ENCODE results near the gene DHX40.

DHX40 gene

DNA sequence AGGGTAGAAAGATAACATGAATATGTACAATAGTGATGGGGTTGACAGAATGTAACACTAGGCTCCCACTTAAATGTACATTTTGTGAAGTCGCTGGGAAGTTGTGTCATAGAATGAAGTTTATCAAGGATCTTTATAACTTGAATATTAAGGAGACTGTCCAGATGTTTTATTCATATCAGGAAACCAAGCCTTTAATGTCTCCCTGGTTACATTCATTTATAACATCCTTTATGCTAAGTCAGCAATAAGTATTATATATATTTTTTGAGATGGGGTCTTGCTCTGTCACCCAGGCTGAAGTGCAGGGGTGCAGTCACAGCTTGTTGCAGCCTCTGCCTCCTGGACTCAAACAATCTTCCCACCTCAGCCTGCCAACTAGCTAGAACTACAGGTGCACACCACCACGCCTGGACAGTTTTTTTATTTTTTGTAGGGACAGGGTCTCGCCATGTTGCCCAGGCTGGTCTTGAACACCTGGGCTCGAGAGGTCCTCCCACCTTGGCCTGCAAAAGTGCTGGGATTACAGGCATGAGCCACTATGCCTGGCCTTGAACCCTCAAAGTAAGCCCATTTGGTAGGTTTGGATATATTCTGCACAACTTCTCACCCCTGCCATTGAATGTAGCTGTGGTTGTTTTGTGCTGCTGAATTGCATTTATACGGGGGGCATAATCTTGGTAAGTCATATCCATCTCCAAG, 68.4 kb downstream of the DHX40 start:
- DNase-seq = no peak

DNA sequence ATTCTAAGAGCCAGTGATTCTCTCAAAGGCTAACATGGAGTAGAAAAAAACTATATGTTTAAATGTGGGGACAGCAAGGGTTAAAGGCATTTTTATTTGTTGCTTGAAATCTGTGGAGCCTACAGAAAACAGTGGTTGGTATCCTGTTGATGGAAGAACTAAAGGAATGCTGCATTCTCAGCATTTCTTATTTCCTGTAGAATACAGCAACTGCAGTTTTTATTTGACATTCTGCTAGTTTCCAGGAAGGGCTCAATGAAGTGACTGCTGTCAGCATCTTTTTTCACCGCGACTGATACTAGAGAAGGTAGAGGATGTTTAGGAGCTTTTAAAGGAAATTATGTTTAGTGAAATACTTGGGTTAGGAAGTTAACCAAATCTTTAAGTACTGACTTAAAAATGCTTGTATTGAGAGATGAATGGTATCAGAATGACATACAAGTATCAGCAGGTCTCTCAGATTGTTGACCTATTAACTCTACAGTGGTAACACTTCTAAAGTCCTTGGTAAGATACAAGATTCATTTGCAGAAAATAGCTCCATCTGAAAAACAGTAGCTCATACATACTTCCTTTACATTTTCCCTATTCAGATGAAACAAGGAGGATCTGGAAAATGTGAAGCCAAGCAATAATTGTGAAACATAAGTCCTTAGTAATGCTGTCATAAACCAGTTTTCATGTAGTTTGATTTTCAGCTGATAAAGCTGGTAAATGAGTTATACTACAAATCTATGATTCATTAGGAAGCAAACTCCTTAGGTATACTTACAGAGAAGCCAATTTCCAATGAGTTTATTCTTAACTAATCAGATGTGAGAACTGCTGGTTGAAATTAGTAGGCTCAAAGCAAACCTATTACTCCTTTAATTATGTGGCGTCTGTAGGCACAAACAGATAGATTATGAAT, 69.5 kb downstream of the DHX40 start:
- peak in 2 of 3 donors; percentile 38 to 50 for DNase-seq

GRCh38 chr17:59637611-59638310, 72.4 kb downstream of the DHX40 start:
- DNase-seq = no peak

GRCh38 chr17:59638553-59638952, 73.1 kb downstream of the DHX40 start:
- DNase-seq = no peak

DNA sequence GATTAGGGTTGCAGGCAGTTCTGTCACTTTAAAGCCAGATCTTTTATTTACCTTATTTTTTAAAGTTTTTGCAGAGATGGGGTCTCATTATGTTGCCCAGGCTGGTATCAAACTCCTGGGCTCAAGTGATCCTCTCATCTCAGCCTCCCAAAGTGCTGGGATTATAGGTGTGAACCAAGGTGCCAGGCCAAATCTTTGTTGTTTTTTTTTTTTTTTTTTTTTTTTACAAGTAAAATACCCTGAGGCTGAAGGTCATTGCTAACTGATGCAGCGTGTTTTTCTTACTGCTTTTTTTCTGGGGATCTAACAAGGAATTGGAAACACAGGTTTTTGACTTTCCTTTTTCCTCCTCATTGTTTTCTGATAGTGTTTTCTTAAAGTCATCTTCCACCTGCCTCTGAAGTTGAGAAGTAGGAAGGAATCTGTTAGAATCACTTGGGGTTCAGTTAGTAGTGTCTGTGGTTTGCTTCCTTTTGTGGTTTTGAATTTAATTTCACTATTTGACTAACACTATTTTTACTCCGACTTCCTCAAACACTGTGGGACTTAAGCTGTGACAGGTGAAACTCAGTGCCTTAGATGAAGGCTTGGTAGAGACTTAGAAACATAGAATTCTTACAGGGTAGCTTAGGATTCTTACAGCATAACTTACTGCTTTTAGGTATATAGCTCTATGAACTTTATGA, 76.5 kb downstream of the DHX40 start:
- DNase-seq = peak; percentile 10 to 51 (median 37)

- no peak for DNase-seq
Observed at GRCh38 chr17:59642565-59642964, 77.2 kb downstream of the DHX40 start.

DNA sequence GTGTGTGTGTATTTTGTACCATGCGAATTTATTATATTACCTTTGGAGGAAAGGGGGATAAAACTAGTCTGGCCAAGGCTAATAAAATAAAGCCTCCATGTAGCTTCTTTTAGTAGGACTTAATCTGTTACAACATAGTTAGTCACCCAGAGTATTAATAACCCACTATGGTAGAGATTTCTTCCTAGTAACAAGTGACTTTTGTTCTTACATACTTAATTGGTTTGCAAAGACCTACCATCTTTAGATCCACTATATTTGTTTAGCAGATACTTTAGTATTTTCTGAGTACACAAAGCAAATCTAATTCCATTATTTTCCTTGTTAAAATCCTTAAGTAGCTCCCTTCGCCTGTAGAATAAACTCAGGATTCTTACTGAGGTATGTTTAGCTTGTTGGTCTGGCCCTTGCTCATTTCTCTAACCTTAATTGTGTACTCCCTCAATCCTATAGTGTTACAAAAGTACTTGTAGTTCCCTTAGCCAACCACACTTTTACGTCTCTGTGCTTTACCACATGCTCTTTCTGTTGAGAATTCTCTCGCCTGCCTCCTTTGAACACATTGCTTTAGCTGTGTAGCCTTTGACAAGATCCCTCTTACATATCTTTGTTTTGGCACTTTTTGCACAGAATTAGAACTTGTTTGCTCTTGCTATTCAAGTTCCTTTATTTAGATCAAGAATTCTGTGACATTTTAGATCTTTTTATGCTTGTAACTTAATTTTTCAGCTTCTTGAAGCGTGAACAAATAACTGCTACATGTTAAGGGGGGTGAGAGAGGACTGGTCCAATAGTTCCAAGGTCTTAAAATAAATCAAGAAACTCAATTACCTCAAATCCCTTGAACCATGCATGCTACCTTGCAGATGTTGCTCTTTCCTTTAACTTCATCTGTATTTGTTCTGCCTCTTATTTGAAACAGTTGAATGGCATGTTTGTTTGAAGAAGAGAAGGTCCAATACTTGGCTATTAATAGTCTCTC, 78.0 kb downstream of the DHX40 start:
- peak; percentile 12 to 78 (median 62) for DNase-seq

DNA sequence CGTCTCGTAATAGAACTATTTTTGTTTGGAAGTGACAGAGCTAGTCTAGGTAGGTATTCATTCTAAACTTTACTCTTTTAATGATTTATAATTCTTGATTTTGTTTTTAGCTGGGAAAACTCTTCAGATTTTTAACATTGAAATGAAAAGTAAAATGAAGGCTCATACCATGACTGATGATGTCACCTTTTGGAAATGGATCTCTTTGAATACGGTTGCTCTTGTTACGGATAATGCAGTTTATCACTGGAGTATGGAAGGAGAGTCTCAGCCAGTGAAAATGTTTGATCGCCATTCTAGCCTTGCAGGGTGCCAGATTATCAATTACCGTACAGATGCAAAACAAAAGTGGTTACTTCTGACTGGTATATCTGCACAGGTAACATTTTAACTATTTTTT, 81.9 kb downstream of the DHX40 start:
- DNase-seq = no peak

GRCh38 chr17:59649886-59650285, 84.5 kb downstream of the DHX40 start:
- DNase-seq = no peak

GRCh38 chr17:59650642-59651041, 85.2 kb downstream of the DHX40 start:
- peak in 1 of 3 donors; percentile 15 for DNase-seq

DNA sequence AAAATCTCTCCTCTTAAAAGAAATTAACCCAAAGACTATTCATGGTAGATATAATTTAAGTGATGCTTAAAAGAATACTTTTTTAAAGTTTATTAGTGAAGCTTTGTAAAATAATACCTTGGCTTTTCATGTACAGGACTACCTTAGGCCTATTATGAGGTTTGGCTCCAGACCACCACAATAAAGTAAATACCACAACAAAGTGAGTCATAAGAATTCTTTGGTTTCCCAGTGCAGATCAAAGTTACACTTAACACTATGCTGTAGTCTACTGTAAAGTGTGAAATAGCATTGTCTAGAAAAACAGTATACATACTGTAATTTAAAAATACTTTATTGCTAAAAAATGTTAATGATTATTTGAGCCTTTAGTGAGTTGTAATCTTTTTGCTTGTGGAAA, 85.9 kb downstream of the DHX40 start:
- no peak for DNase-seq

GRCh38 chr17:59652119-59652518, 86.7 kb downstream of the DHX40 start:
- DNase-seq = peak; percentile 9 to 66 (median 49)

DNA sequence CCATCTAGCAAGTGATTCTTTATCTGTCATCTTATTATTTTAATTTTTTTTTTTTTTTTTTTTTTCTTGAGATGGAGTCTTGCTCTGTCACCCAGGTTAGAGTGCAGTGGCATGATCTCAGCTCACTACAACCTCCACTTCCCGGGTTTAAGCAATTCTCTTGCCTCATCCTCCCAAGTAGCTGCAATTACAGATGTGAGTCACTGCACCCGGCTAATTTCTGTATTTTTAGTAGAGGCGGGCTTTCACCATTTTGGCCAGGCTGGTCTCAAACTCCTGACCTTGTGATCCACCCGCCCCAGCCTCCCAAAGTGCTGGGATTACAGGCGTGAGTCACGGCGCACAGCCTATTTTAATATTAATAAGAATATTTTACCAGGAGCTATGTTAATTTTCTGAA, 91.2 kb downstream of the DHX40 start:
- DNase-seq = peak; percentile 81 to 88 (median 88)
